ENCODE data around the gene EMC8.
A peak's percentile ranks its signal among the peaks of the same experiment; 100 is the strongest.
"Not testable (repeated sequence)": the region's sequence is repeated elsewhere in the genome, so short reads cannot be mapped to it uniquely, and the experiment has no call there.

EMC8 gene

GRCh38 chr16:85834741-85835140 lies 35.4 kb upstream of the EMC8 start:
- DNase-seq, result no peak

GRCh38 chr16:85833219-85833920 lies 34.0 kb upstream of the EMC8 start:
- no peak for DNase-seq

- DNase-seq, result no peak
Measured at GRCh38 chr16:85832570-85833218, 33.4 kb upstream of the EMC8 start.

- no peak for DNase-seq
Measured at GRCh38 chr16:85830821-85831220, 31.5 kb upstream of the EMC8 start.

GRCh38 chr16:85829751-85830445 lies 30.6 kb upstream of the EMC8 start:
- DNase-seq, result no peak

GRCh38 chr16:85829171-85829719 lies 29.9 kb upstream of the EMC8 start:
- no peak for DNase-seq

- DNase-seq, result no peak
Measured at GRCh38 chr16:85828166-85828565, 28.8 kb upstream of the EMC8 start.

- no peak for DNase-seq
Measured at GRCh38 chr16:85826686-85827247, 27.4 kb upstream of the EMC8 start.

GRCh38 chr16:85825326-85825725 lies 26.0 kb upstream of the EMC8 start:
- DNase-seq, result no peak

- no peak for DNase-seq
Measured at GRCh38 chr16:85824161-85825135, 25.1 kb upstream of the EMC8 start.

GRCh38 chr16:85823328-85823920 lies 24.1 kb upstream of the EMC8 start:
- no peak for DNase-seq

- no peak for DNase-seq
Measured at GRCh38 chr16:85822145-85822544, 22.8 kb upstream of the EMC8 start.

- peak; percentile 77 for DNase-seq
Measured at GRCh38 chr16:85821390-85822135, 22.2 kb upstream of the EMC8 start.

- no peak for DNase-seq
Measured at GRCh38 chr16:85820604-85821372, 21.4 kb upstream of the EMC8 start.

GRCh38 chr16:85819771-85820170 lies 20.4 kb upstream of the EMC8 start:
- no peak for DNase-seq

GRCh38 chr16:85819245-85819644 lies 19.9 kb upstream of the EMC8 start:
- DNase-seq, result peak; percentile 84

- DNase-seq, result not testable (repeated sequence)
Measured at GRCh38 chr16:85817195-85817594, 17.9 kb upstream of the EMC8 start.

- DNase-seq, result no peak
Measured at GRCh38 chr16:85816159-85816558, 16.8 kb upstream of the EMC8 start.

- DNase-seq, result no peak
Measured at GRCh38 chr16:85812811-85813700, 13.7 kb upstream of the EMC8 start.
